GM18526 (cell line): ENCODE measurements around the gene LAMP5.

Experiments
- POLR2A ChIP-seq: IDR thresholded peaks from 3 replicates; pipeline ENCODE4 v1.6.1; 2011; ENCODE audit not compliant: insufficient read length; ENCODE audit errors: extremely low read depth

The LAMP5 gene

GRCh38 chr20:9514461-9515213, at the start of gene LAMP5:
LAMP5 (plus strand) TSS chr20:9514590; CDS start chr20:9514853, 263 bp downstream.
- TF ChIP-seq POLR2A, result no peak

- no peak for TF ChIP-seq POLR2A
These were observed 46.4 kb upstream of the LAMP5 start for GRCh38 chr20:9467995-9468394.

- TF ChIP-seq POLR2A, result no peak
These were observed 39.5 kb upstream of the LAMP5 start for GRCh38 chr20:9474835-9475415.

- TF ChIP-seq POLR2A, result no peak
These were observed 38.9 kb upstream of the LAMP5 start for GRCh38 chr20:9475456-9475855.

- no peak for TF ChIP-seq POLR2A
These were observed 38.2 kb upstream of the LAMP5 start for GRCh38 chr20:9476174-9476573.

- no peak for TF ChIP-seq POLR2A
These were observed 37.8 kb upstream of the LAMP5 start for GRCh38 chr20:9476637-9477036.

- no peak for TF ChIP-seq POLR2A
These were observed 35.6 kb upstream of the LAMP5 start for GRCh38 chr20:9478771-9479170.

- TF ChIP-seq POLR2A, result no peak
These were observed 34.3 kb upstream of the LAMP5 start for GRCh38 chr20:9480066-9480465.

- TF ChIP-seq POLR2A, result no peak
These were observed 32.2 kb upstream of the LAMP5 start for GRCh38 chr20:9482180-9482579.

- no peak for TF ChIP-seq POLR2A
These were observed 31.3 kb upstream of the LAMP5 start for GRCh38 chr20:9483131-9483530.

- TF ChIP-seq POLR2A, result no peak
These were observed 28.6 kb upstream of the LAMP5 start for GRCh38 chr20:9485614-9486340.

GRCh38 chr20:9487231-9487630, 27.2 kb upstream of the LAMP5 start:
- no peak for TF ChIP-seq POLR2A

- TF ChIP-seq POLR2A, result no peak
These were observed 26.3 kb upstream of the LAMP5 start for GRCh38 chr20:9488063-9488462.

GRCh38 chr20:9490161-9490560, 24.2 kb upstream of the LAMP5 start:
- TF ChIP-seq POLR2A, result no peak

- no peak for TF ChIP-seq POLR2A
These were observed 23.8 kb upstream of the LAMP5 start for GRCh38 chr20:9490631-9491030.

GRCh38 chr20:9491324-9491723, 23.1 kb upstream of the LAMP5 start:
- no peak for TF ChIP-seq POLR2A
